IPS-18a (cell line): Measurements from ENCODE around the gene SP8.
A peak's percentile ranks its signal among the peaks of the same experiment; 100 is the strongest.
"Not testable (repeated sequence)": the region's sequence is repeated elsewhere in the genome, so short reads cannot be mapped to it uniquely, and the experiment has no call there.

Experiments used
- H3K27ac ChIP-seq: one replicate; pipeline ENCODE4 v1.5.1; 2013; ENCODE audit warnings: low read length
- H3K27me3 ChIP-seq: one replicate; pipeline ENCODE4 v1.6.1; 2013; ENCODE audit warnings: mild to moderate bottlenecking, low read length; ENCODE audit not compliant: control insufficient read depth, insufficient read depth
- H3K36me3 ChIP-seq: one replicate; pipeline ENCODE4 v1.6.1; 2013; ENCODE audit warnings: low read depth, low read length; ENCODE audit not compliant: control insufficient read depth
- H3K4me1 ChIP-seq: one replicate; pipeline ENCODE4 v1.6.1; 2013; ENCODE audit warnings: low read depth, low read length; ENCODE audit not compliant: control insufficient read depth
- H3K4me3 ChIP-seq: one replicate; pipeline ENCODE4 v1.5.1; 2013; ENCODE audit warnings: low read length
- H3K9ac ChIP-seq: one replicate; pipeline ENCODE4 v1.6.1; 2013; ENCODE audit warnings: mild to moderate bottlenecking, low read length, moderate library complexity
- H3K9me3 ChIP-seq: one replicate; pipeline ENCODE4 v1.6.1; 2013; ENCODE audit warnings: low read depth, low read length; ENCODE audit not compliant: control insufficient read depth

The SP8 gene

DNA sequence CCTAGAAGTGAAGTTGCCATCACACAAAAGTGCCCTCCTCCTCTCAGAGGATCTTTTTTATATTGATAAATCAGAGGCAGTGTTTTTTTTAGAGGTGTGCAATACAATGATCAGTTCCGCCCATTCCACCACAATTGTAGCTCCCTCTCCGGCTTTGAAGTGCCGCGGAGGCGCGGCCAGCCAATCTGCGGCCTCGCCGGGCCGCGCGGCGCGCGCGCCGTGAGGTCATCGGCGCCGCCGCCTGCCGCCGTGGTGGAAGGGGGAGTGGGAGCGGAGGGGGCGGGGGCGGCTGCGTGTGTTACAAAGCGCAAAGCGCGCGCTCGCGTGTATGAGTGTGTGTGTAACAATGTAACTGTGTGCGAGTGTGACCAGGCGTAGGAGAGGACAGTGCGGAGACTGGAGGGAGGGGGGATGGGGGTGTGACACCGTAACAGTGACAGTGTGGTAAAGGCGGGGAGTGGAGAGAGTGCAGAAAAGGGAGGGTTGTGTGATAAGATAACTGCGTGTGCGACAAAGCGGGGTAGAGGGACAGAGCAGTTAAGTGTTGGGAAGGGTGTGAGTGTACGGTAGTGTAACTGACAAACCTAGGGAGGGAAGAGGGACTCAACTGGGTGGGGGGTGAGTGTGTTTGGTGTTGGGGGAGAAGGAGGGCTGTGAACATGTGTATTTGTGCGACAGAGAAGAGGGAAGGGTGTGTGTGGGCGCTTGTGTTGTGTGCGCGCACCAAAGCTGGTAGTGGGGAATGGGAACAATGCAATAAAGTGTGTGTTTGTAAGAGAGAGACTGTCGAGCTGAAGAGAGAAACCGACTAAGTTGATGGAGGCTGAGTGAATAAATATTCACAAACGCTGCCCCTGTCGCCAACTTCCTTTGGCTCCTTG is at the start of gene SP8:
SP8 (minus strand) TSS at position 108 of the 881 bp plus-strand sequence; CDS start at position 20, 88 bp downstream.
- peak within 1 kb of the TSS; percentile 70 for H3K4me3 ChIP-seq
- H3K9me3 ChIP-seq = no peaks in the 10 kb centered on the region
- no peak within 1 kb of the TSS for H3K27ac ChIP-seq
- peak within 1 kb of the TSS; percentile 73 for H3K9ac ChIP-seq
- peaks cover 46% of the 10 kb centered on the region for H3K4me1 ChIP-seq
- peaks cover 66% of the 10 kb centered on the region for H3K27me3 ChIP-seq
- no peaks in the 10 kb centered on the region for H3K36me3 ChIP-seq

DNA sequence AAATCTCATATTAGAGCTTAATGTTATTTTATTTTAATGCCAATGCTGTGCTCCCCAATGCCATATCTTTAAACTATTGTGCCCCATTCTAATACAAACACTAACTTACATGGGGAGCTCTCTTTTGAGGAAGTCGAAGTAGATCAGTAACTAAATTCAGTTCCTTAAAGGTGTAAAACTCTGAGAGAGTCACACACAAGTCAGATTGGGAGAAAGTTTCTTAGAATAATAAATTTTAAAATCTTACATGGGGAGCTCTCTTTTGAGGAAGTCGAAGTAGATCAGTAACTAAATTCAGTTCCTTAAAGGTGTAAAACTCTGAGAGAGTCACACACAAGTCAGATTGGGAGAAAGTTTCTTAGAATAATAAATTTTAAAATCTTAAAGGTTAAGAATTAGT is 49.7 kb upstream of the SP8 start:
- H3K36me3 ChIP-seq, H3K4me3 ChIP-seq, H3K9me3 ChIP-seq, H3K27me3 ChIP-seq, H3K9ac ChIP-seq, H3K4me1 ChIP-seq, H3K27ac ChIP-seq: not testable (repeated sequence)

DNA sequence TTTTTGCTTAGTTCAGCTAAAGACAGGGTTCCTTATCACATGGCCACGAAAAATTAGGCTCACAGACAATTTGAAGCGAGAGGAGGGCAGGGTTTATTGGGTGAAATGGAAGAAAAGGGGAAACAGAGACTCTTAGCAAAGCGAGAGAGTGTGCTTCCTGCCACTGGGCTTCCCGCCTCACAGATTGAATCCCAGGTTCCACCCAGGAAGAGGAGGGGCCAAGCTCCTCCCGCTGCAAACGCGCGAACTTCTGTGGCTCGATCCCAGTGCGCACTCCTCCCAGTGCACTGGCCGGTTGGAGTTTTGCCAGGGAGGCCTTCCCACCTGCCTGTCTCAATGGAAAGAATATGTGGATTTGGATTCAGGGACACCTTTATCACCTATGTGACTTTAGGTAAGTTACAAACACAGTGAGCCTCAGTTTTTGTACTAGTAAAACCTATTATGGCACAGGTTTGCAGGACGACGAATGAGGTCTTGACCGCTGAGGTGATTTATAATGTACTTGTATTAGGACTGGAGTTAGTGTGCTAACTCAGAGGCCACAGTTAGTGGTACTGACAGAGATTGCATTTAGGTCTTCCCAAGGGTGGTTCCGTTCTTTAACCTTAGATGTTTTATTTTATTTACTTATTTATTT is 48.5 kb upstream of the SP8 start:
- H3K27ac ChIP-seq = no peak overlapping the region
- H3K9ac ChIP-seq = no peak overlapping the region
- H3K36me3 ChIP-seq = no peaks in the 10 kb centered on the region
- peaks cover 11% of the 10 kb centered on the region for H3K4me1 ChIP-seq
- H3K4me3 ChIP-seq = no peak overlapping the region
- no peaks in the 10 kb centered on the region for H3K9me3 ChIP-seq
- no peaks in the 10 kb centered on the region for H3K27me3 ChIP-seq

- no peaks in the 10 kb centered on the region for H3K9me3 ChIP-seq
These were observed 48.0 kb upstream of the SP8 start for GRCh38 chr7:20834656-20835055.

GRCh38 chr7:20831956-20832355 is 45.3 kb upstream of the SP8 start:
- Histone ChIP-seq H3K27ac (no peak overlapping the region), H3K4me1 (peaks cover 14% of the 10 kb centered on the region), H3K27me3 (no peaks in the 10 kb centered on the region), H3K9me3 (no peaks in the 10 kb centered on the region), H3K9ac (no peak overlapping the region), H3K36me3 (no peaks in the 10 kb centered on the region), H3K4me3 (no peak overlapping the region)

More at GRCh38 chr7:20834656-20835055, 48.0 kb upstream of the SP8 start:
- Histone ChIP-seq H3K9ac (no peak overlapping the region), H3K27me3 (no peaks in the 10 kb centered on the region), H3K27ac (no peak overlapping the region), H3K36me3 (no peaks in the 10 kb centered on the region), H3K4me3 (no peak overlapping the region), H3K4me1 (peaks cover 11% of the 10 kb centered on the region)

GRCh38 chr7:20831451-20831850 is 44.8 kb upstream of the SP8 start:
- Histone ChIP-seq H3K27me3 (no peaks in the 10 kb centered on the region), H3K9me3 (no peaks in the 10 kb centered on the region), H3K4me3 (no peak overlapping the region), H3K27ac (no peak overlapping the region), H3K9ac (no peak overlapping the region), H3K4me1 (peaks cover 19% of the 10 kb centered on the region), H3K36me3 (no peaks in the 10 kb centered on the region)

GRCh38 chr7:20828947-20829346 is 42.3 kb upstream of the SP8 start:
- H3K27me3 ChIP-seq = no peaks in the 10 kb centered on the region
- no peak overlapping the region for H3K27ac ChIP-seq
- H3K4me3 ChIP-seq = no peak overlapping the region
- peaks cover 28% of the 10 kb centered on the region for H3K4me1 ChIP-seq
- H3K9ac ChIP-seq = no peak overlapping the region
- H3K36me3 ChIP-seq = no peaks in the 10 kb centered on the region
- no peaks in the 10 kb centered on the region for H3K9me3 ChIP-seq

DNA sequence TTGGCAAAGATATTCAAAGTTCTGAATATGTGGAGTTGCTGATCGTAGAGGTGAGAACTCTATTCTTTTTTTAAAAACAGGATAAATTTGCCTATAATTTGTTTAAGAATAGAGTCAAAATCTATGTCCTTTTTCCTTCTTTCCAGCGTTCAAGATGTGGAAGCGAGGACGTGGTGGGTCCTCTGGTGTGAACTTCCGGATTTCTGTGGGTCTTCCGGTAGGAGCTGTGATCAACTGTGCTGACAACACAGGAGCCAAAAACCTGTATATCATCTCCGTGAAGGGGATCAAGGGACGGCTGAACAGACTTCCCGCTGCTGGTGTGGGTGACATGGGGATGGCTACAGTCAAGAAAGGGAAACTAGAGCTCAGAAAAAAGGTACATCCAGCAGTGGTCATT is 40.5 kb upstream of the SP8 start:
- H3K27ac ChIP-seq = no peak overlapping the region
- peaks cover 27% of the 10 kb centered on the region for H3K4me1 ChIP-seq
- no peak overlapping the region for H3K9ac ChIP-seq
- H3K36me3 ChIP-seq = no peaks in the 10 kb centered on the region
- H3K9me3 ChIP-seq = no peaks in the 10 kb centered on the region
- no peak overlapping the region for H3K4me3 ChIP-seq
- H3K27me3 ChIP-seq = no peaks in the 10 kb centered on the region

DNA sequence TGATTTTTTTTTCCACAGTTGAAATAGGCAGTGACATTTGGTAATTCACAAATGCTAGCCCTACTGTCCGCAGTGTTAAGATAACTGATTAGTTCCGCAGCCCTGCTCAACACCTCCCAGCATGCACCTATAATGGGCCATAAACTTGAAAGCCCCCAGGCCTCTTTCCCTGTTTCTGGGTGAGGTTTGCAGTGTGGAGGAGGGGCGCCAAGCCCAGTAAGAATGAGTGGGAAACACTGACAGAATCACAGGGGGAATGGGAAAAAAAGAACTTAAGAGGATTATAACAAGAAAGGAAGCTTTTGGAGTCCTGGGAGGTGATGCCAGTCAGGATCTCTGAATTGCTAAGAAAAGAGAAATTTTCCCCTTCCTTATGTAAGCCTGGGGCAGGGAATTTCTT is 39.6 kb upstream of the SP8 start:
- no peak overlapping the region for H3K9ac ChIP-seq
- H3K27me3 ChIP-seq = no peaks in the 10 kb centered on the region
- H3K4me3 ChIP-seq = no peak overlapping the region
- H3K9me3 ChIP-seq = no peaks in the 10 kb centered on the region
- no peaks in the 10 kb centered on the region for H3K36me3 ChIP-seq
- H3K4me1 ChIP-seq = peaks cover 18% of the 10 kb centered on the region
- no peak overlapping the region for H3K27ac ChIP-seq

DNA sequence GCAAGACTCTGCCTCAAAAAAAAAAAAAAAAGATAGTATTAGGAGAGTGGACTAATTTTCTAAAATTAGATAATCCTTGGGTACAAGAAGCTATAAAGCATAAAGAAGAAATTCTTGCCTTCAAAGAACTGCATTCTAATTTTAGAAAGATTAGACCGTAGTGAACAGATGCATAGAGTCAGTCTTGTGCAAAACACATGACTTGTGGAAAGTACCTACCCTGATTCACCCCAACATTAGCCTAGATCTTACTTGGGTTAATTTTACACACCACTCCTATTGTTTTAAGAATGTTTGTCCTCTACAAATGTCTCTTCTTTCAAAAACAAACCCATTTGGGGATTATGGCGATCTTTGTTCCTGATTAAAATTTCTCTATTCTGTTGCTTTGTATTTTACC is 38.9 kb upstream of the SP8 start:
- no peak overlapping the region for H3K4me3 ChIP-seq
- H3K36me3 ChIP-seq = no peaks in the 10 kb centered on the region
- no peak overlapping the region for H3K27ac ChIP-seq
- H3K27me3 ChIP-seq = no peaks in the 10 kb centered on the region
- H3K9me3 ChIP-seq = no peaks in the 10 kb centered on the region
- H3K4me1 ChIP-seq = peaks cover 16% of the 10 kb centered on the region
- H3K9ac ChIP-seq = no peak overlapping the region

DNA sequence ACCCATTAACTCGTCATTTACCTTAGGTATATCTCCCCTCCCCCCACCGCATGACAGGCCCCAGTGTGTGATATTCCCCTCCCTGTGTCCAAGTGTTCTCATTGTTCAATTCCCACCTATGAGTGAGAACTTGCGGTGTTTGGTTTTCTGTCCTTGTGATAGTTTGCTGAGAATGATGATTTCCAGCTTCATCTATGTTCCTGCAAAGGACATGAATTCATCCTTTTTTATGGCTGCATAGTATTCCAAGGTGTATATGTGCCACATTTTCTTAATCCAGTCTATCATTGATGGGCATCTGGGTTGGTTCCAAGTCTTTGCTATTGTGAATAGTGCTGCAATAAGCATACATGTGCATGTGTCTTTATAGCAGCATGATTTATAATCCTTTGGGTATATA is 34.7 kb upstream of the SP8 start:
- H3K36me3 ChIP-seq, H3K27me3 ChIP-seq, H3K9ac ChIP-seq, H3K27ac ChIP-seq, H3K4me3 ChIP-seq, H3K9me3 ChIP-seq: not testable (repeated sequence)
- peaks cover 12% of the 10 kb centered on the region for H3K4me1 ChIP-seq
